Measurements from ENCODE around the gene HTR3B.

- no peak for TF ChIP-seq POLR2AphosphoS5 (IDR thresholded peaks at IDR 0.05)
- no peak for TF ChIP-seq CTCF (IDR thresholded peaks at IDR 0.05)
These were observed 82.0 kb downstream of the HTR3B start for GRCh38 chr11:113986351-113987140.
